Fibroblast of mammary gland (primary cell): Measurements from ENCODE around the gene DDX1.

ENCODE experiments used
- DNase-seq: peaks from one replicate; pipeline ENCODE4 v3.0.0-alpha.2; 2010; ENCODE audit warnings: low read depth
- H3K4me3 ChIP-seq: 2 replicates; pipeline ENCODE4 v1.5.1; 2011; ENCODE audit warnings: low read depth, mild to moderate bottlenecking, low read length, moderate library complexity; ENCODE audit not compliant: control insufficient read depth
- CTCF ChIP-seq: conservative IDR thresholded peaks from 2 replicates; pipeline ENCODE4 v1.5.1; 2011; ENCODE audit warnings: low read depth, low read length, inconsistent platforms; ENCODE audit not compliant: control insufficient read depth, insufficient read depth

Gene DDX1

GRCh38 chr2:15664273-15665066, 72.8 kb downstream of the DDX1 start:
- no peak for DNase-seq
- H3K4me3 ChIP-seq, result no peak overlapping the region
- no peak for TF ChIP-seq CTCF

GRCh38 chr2:15665067-15665942, 73.6 kb downstream of the DDX1 start:
- no peak for TF ChIP-seq CTCF
- DNase-seq, result no peak
- H3K4me3 ChIP-seq, result no peak overlapping the region

GRCh38 chr2:15665943-15666460, 74.3 kb downstream of the DDX1 start:
- no peak for TF ChIP-seq CTCF
- H3K4me3 ChIP-seq, result no peak overlapping the region
- DNase-seq, result no peak

- no peak for DNase-seq
- TF ChIP-seq CTCF, result no peak
- H3K4me3 ChIP-seq, result no peak overlapping the region
Observed at GRCh38 chr2:15666861-15667808, 75.5 kb downstream of the DDX1 start.

GRCh38 chr2:15667809-15668556, 76.3 kb downstream of the DDX1 start:
- H3K4me3 ChIP-seq, result no peak overlapping the region
- no peak for TF ChIP-seq CTCF
- peak; percentile 45 for DNase-seq
